ENCODE results near the gene CCSER1.

DNA sequence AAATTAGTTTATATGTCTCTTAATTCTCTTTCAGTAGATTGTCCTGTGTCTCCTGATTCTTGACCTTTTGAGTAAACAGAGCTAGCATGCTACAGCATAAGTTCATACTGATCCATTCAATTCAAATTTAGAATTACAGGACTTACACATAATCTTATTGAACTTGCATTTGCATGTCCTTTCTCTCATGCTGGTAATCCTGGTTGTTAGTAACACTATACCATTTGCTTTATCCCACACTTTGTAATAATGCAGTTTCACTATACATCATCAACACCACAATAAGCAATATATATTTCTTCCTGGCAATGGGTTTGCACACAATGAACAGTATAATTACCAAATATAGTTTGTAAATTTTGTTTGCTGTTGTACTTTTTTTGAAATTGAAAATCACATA, 1239.4 kb downstream of the CCSER1 start:
- TF ChIP-seq, protein P1, sequence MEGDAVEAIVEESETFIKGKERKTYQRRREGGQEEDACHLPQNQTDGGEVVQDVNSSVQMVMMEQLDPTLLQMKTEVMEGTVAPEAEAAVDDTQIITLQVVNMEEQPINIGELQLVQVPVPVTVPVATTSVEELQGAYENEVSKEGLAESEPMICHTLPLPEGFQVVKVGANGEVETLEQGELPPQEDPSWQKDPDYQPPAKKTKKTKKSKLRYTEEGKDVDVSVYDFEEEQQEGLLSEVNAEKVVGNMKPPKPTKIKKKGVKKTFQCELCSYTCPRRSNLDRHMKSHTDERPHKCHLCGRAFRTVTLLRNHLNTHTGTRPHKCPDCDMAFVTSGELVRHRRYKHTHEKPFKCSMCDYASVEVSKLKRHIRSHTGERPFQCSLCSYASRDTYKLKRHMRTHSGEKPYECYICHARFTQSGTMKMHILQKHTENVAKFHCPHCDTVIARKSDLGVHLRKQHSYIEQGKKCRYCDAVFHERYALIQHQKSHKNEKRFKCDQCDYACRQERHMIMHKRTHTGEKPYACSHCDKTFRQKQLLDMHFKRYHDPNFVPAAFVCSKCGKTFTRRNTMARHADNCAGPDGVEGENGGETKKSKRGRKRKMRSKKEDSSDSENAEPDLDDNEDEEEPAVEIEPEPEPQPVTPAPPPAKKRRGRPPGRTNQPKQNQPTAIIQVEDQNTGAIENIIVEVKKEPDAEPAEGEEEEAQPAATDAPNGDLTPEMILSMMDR (IDR thresholded peaks at IDR 0.05): no peak
- no peak for TF ChIP-seq EZH2 (IDR thresholded peaks at IDR 0.05; ENCODE audit: borderline replicate concordance, insufficient read depth, low read depth, low read length, poor library complexity, severe bottlenecking)

Measured in B cell (primary cell).